GM19351 (cell line): ENCODE results near the gene TUBB2A.

Experiments
- ATAC-seq: cut with Tn5 transposase; IDR thresholded peaks from one replicate; pipeline ENCODE4 v1.9.1; 2021; ENCODE audit warnings: mild to moderate bottlenecking, moderate library complexity; ENCODE audit not compliant: unreplicated experiment

The TUBB2A gene

GRCh38 chr6:3124667-3125066, 32.7 kb downstream of the TUBB2A start:
- no peak for ATAC-seq

DNA sequence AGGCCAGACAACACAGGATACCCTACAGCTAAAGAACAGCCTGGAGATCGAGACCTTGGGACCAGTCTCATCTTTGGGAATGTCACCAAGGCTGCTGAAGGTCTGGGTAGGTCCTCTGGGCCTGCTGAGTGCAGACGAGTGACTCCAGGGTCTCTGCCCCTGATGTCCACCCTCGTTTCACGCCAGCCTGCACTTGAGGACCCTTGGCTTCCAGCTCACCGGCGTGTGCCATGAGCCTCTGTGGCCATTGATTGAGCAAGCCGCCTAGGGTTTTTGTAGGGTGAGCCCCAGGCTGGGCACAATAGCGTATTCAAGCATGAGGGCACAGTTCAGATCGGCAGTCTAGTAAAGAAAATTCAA, 34.5 kb downstream of the TUBB2A start:
- no peak for ATAC-seq

- ATAC-seq: no peak
Measured at GRCh38 chr6:3120765-3121089, 36.6 kb downstream of the TUBB2A start.

DNA sequence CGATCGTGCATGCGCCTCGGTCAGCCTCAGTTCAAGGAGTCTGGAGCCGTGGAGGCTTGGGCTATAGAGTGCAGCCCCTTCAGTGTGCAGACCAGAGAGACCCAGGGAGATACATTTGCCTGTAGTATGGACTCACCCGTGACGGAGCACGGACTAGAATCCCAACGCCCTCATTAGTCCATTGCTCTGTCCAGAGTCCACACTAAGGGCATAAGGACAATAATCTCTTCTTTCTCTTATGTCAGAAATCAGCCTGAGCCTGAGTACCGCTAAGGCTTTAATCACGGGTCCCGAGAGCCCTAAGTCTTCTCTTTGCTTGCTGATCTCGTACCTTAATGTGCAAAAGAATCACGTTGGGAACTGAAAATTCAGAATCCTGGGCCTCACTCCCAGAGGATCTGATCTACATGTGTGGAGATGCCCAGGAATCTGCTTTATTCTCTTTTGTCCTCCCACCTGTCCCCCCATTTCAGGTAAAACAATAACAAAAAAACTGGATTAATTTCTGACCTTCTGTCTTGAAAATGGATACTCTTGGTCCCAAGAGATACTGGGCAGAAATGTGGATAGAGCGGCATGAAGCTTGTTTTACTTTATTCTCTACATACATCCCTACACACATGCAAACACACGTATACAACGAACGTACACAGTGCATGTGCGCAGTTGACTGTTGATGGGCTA, 38.2 kb downstream of the TUBB2A start:
- peak; percentile 32 for ATAC-seq

DNA sequence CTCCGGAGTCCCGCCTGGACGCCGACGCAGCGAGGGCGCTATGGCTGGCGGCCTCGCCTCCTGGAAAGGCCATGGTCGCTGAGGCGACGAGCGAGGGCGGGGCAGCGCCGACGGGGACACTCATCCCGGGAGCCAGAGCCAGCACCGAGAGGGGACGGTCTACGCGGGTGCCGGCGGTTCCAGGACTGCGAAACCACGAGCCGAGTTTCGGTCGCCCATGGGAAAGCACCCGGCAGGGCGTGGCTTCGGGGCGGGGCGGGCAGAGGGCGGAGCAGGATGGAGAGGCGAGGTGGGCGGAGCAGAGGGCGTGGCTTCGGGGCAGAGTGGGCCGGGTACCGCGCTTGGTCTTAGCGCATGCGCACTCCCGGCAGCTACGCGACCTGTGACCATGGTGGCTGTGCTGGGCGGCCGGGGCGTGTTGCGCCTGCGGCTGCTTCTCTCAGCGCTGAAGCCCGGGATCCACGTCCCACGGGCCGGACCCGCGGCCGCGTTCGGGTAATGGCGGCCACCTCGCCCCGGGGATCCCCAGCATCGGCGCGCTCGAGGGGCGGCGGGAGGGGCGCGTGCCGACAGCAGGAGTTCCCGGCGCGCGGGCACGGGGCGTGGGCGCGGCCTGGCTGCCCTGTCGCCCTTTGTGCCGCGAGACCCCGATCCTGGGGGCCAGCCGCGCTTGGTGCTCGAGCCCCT, 38.8 kb downstream of the TUBB2A start, which contains the start of gene BPHL:
TSS of gene BPHL (plus strand) at position 359 of the 687 bp plus-strand sequence. CDS start at position 389, 30 bp downstream.
- peak; percentile 85 for ATAC-seq

GRCh38 chr6:3117912-3118352, 39.4 kb downstream of the TUBB2A start:
- ATAC-seq: no peak

- ATAC-seq: no peak
Measured at GRCh38 chr6:3114377-3114776, 43.0 kb downstream of the TUBB2A start.

GRCh38 chr6:3109761-3110160, 47.6 kb downstream of the TUBB2A start:
- no peak for ATAC-seq

DNA sequence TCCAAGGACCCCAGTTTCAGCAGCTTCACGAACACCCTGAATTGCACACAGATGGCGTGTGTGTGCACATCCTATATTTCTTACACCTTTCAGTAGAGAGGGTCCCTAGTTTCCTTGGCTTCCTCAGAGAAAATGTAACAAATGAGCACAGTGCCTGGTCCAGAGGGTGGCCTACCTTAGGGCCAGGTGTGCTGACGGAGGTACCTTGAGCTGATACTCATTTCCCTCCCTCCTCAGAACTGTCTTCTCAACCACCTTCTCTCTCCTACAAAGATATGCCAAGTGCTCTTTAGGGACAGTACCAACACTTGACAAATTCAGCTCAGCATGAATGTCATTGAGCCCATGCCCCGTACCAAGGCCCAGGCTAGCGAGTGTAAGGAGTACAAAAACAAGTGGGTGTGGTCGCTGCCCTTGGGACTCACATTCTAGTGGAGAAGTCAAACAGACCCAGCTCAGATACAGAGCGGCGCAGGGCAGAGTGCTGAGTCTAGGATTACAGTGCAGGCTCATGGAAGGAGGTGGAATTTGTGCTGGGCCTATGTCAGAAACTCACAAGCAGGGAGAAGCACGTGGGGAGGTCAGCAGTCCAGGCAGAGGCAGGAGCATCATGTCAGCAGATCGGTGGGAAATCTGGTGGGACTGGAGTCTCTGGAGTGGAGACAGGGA, 48.5 kb downstream of the TUBB2A start:
- no peak for ATAC-seq
